ENCODE data around the gene LRRC46. TPM values are rescaled to one million over a fixed set of nuclear protein-coding genes. Genes with fewer than 3 reads are reported as not detected.

LRRC46 gene
- total and polyA plus RNA-seq, 9 of the 15 experiments (the other 6 are each of a cell fraction or from before 2014, with no cell fraction given) = 0.39 to 1.4 (median 0.53) TPM; not detected in 1

GRCh38 chr17:47840742-47841487 lies 9.4 kb downstream of the LRRC46 start, which contains the start of gene SCRN2 (continued):
- TF ChIP-seq GTF2E2 (tag; IDR thresholded peaks at IDR 0.05) (0 out of 2 replicates have a peak, but pooled peaks have one; percentile 36), ZNF644 (tag; IDR thresholded peaks at IDR 0.05; ENCODE audit: low read depth) (0 out of 2 replicates have a peak, but pooled peaks have one; percentile 53), MTA1 (IDR thresholded peaks at IDR 0.05; ENCODE audit: borderline replicate concordance) (peak; percentile 34; the same call in 1 of the 2 replicates), ZBED1 (IDR thresholded peaks at IDR 0.05) (peak; percentile 70; the same call in 1 of the 2 replicates), GATA2 (CRISPR knock-in tag; IDR thresholded peaks at IDR 0.05) (no peak), ARID2 (IDR thresholded peaks at IDR 0.05) (peak; percentile 94), REST (IDR thresholded peaks at IDR 0.05; ENCODE audit: borderline replicate concordance) (peak; percentile 92), REST (CRISPR knock-in tag; IDR thresholded peaks at IDR 0.05; ENCODE audit: low read depth) (no peak), RHOXF2B (CRISPR knock-in tag; conservative IDR thresholded peaks at IDR 0.05) (no peak), ZC3H8 (IDR thresholded peaks at IDR 0.05) (no peak), RBM25 (IDR thresholded peaks at IDR 0.05; ENCODE audit: low read depth, low read length, severe bottlenecking) (no peak), NFE2L1 (tag; IDR thresholded peaks at IDR 0.05; ENCODE audit: borderline replicate concordance, low read depth) (no peak), SMC3 (conservative IDR thresholded peaks at IDR 0.05; ENCODE audit: insufficient read depth, low read depth, low read length) (peak; percentile 99), PML (IDR thresholded peaks at IDR 0.05; ENCODE audit: low read length) (0 out of 2 replicates have a peak, but pooled peaks have one; percentile 54), CC2D1A (IDR thresholded peaks at IDR 0.05) (peak; percentile 83), CBFB (CRISPR knock-in tag; IDR thresholded peaks at IDR 0.05) (0 out of 2 replicates have a peak, but pooled peaks have one; percentile 85), THAP12 (CRISPR knock-in tag; IDR thresholded peaks at IDR 0.05) (0 out of 2 replicates have a peak, but pooled peaks have one; percentile 8), ETV5 (CRISPR knock-in tag; IDR thresholded peaks at IDR 0.05; ENCODE audit: low read depth) (peak; percentile 61)
